Myocyte (in vitro differentiated cells): ENCODE results near the gene RAMAC. TPM values are rescaled to one million over a fixed set of nuclear protein-coding genes. Genes with fewer than 3 reads are reported as not detected.
A peak's percentile ranks its signal among the peaks of the same experiment; 100 is the strongest.
"Not testable (repeated sequence)": the region's sequence is repeated elsewhere in the genome, so short reads cannot be mapped to it uniquely, and the experiment has no call there.

ENCODE experiments used
- DNase-seq: peaks from one replicate; pipeline ENCODE4 v3.0.0-alpha.2; 2012; ENCODE audit warnings: low read depth
- total RNA-seq: library from RNA; depleted of rRNA; stranded (reverse); fragments of >200 nt; gene quantifications from 2 replicates; pipeline ENCODE4 v1.2.3, GENCODE V29; 2014

The RAMAC gene
- total RNA-seq, 1 donor from 2014 or later = 24.8 TPM

DNA sequence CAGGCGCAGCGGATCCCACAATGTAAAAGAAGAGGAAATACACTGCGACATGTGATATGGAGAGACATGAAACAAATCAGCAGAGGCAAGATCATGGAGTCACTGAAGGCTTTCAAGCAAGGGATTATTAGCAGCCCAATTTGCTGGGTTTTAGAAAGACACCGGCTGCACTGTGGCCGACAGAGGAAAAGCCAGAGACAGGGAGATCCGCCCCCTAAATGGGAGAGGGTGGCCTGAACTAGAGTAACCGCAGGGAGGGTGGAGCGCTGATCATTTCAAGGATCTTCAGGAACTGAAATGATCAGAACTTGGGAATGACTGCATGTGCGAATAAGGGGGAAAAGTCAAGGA, 26.0 kb downstream of the RAMAC start:
- no peak for DNase-seq

DNA sequence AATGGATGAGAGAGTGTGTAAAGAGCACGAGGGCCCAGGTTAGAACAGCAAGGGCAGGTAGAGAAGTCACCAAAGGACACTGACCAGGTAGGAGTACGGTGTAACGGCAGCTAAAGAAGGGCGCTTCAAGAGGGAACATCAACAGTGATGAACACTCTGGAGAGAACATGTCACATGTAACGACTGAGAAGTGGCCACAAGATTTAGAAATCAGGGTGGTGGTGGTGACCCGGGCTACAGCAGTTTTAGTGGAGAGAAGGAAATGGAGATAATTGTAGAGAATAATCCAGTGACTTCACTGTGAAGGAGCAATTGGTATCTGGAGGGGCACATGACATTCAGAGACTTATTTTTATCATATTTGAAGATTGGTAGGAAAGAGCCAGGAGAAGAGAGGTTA, 26.6 kb downstream of the RAMAC start:
- no peak for DNase-seq

DNA sequence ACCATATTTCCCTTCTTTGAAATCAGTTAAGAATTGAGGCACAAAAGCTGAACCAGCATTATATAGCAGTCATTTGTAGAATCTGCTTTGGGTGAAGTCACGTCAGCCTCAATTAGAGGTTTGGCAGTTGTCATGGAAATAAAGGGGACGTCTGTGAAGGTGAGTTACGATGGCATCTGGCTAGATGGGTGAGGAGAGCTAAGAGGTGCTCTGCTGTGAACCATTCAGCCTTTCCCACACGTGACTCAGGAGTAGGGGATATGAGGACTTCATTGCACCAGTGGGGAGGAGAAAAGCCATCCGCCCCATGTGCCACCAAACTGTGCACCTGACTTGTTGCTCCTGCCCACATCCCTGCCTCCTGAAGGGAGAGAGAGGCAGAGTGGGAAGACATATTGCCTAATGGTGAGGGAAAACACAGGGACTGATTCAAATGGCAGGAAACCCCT, 28.2 kb downstream of the RAMAC start:
- no peak for DNase-seq

DNA sequence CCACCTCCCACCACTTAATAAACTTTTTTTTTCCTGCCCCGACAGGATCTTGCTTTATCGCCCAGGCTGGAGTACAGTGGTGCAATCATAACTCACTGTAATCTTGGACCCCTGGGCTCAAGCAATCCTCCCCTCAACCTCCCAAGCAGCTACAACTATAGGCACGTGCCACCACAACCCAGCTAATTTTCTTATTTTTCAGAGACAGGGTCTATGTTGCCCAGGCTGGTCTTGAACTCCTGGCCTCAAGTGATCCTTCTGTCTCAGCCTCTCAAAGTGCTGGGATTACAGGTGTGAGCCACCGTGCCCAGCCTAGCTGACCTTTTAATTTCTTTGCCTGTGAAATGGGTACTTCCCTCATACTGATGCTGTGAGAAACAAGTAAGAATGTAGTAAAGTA, 29.4 kb downstream of the RAMAC start:
- DNase-seq = no peak

DNA sequence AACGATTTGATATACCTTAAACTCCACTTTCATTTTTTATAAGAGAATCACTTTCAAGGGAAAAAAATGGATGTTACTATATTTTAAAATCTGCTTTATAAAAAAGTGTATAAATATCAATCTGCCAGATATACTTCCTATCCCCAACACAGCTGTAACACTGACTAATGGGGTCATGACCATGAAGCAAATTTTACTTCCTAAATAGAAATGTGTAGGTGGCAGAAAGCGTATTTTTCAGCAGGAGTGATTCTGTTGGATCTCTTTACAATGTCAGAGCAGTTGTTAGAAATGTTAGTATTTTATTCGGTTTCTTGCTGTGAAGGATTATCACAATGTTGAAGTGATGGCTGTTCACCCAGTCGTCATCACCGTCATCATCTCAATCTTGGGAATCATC, 30.9 kb downstream of the RAMAC start:
- DNase-seq = no peak

DNA sequence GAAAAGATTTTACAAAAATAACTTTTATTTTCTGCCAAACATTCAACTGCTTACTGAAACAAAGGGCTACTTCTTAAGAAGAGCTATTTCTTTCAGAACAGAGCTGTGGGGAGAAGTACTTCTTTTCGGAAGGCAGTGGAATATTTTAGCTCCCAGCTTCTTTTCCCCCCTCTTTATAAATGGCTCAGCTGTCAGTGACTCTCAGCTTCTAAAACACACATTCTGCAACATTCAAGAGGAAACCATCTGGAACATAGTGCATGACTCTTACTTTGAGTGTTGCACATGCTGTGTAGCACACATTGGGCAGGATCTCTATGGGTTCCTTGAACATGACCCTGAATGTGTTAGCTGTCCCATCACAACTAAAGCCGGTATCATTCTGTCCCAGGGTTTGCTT, 32.4 kb downstream of the RAMAC start:
- DNase-seq = no peak

DNA sequence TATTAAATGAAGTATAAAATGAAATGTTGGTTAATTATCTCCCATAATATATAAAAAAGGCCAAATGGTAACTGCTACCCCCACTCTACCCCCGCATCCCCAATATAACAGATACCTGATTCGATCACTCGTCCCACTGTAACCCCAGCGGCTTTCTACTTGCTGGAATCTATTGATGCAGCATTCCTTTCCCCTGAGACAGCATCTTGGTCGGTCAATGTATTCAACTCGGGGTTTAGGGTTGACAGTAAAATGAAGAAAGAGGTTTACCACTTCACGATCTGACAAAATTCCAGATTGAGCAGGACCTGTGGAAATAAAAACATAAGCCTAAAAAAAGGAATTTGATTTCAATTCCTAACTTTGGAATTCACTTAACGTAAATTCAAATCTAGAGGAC, 44.0 kb downstream of the RAMAC start:
- DNase-seq = peak; percentile 15

DNA sequence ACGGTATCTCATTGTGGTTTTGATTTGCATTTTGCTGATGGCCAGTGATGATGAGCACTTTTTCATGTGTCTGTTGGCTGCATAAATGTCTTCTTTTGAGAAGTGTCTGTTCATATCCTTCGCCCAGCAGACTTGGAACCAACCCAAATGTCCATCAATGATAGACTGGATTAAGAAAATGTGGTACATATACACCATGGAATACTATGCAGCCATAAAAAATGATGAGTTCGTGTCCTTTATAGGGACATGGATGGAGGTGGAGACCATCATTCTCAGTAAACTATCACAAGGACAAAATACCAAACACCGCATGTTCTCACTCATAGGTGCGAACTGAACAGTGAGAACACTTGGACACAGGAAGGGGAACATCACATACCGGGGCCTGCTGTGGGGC, 45.2 kb downstream of the RAMAC start:
- DNase-seq = not testable (repeated sequence)

DNA sequence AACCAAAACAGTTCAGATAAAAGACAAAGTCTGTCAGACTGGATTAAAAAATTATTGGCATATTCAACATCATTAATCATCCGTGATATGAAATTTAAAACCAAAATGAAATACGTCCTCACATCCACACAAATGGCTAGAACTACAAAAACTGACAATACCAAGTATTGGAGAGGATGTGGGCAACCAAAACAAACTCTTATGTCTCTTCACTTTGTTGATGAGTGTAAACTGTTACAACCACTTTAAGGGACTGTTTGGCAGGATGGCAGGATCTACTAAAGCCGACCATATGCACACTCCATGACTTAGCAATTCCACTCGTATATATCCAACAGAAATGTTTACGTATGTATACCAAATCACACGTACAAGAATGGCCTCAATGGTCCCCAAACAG, 50.2 kb downstream of the RAMAC start:
- DNase-seq = no peak

DNA sequence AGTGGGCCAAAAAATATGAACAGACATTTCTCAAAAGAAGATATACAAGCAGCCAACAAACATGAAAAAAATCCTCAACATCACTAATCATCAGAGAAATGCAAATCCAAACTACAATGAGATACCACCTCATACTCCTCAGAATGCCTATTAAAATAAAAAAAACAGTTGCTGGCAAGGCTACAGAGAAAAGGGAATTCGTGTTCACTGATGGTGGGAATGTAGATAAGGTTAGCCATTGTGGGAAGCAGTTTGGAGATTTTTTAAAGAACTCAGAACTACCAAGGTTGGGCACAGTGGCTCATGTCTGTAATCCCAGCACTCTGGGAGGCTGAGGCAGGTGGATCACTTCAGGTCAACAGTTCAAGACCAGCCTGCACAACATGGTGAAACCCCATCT, 53.2 kb downstream of the RAMAC start:
- DNase-seq = no peak

Other genes with a start within 250 kb of the RAMAC start
- gene FSD2, start 180.1 kb upstream of the RAMAC start, total RNA-seq = 0.52 and 2.7 TPM in 2 replicates
- 7.0 and 8.0 TPM in 2 replicates for gene WHAMM, start 176.6 kb upstream of the RAMAC start, total RNA-seq
- 18.8 and 25.4 TPM in 2 replicates for gene HOMER2, start 33.5 kb upstream of the RAMAC start, total RNA-seq
- 16.4 and 19.6 TPM in 2 replicates for gene C15orf40, start 25.4 kb downstream of the RAMAC start, total RNA-seq
- gene BTBD1, start 81.0 kb downstream of the RAMAC start, total RNA-seq = 169 and 191 TPM in 2 replicates
- gene TM6SF1, start 121.4 kb downstream of the RAMAC start, total RNA-seq = 0.48 TPM in 1 of 2 replicates, not detected in the other
- 40.9 and 43.3 TPM in 2 replicates for gene HDGFL3, start 221.6 kb downstream of the RAMAC start, total RNA-seq